GM18508 (cell line): Measurements from ENCODE around the gene HHEX.
A peak's percentile ranks its signal among the peaks of the same experiment; 100 is the strongest.
"Not testable (repeated sequence)": the region's sequence is repeated elsewhere in the genome, so short reads cannot be mapped to it uniquely, and the experiment has no call there.

Experiments
- ATAC-seq: cut with Tn5 transposase; IDR thresholded peaks from one replicate; pipeline ENCODE4 v1.9.1; 2021; ENCODE audit warnings: moderate number of reproducible peaks; ENCODE audit not compliant: insufficient read depth, unreplicated experiment

The HHEX gene

GRCh38 chr10:92729886-92730285 lies 40.1 kb downstream of the HHEX start:
- ATAC-seq = peak; percentile 63

GRCh38 chr10:92732958-92733357 lies 43.2 kb downstream of the HHEX start:
- no peak for ATAC-seq

DNA sequence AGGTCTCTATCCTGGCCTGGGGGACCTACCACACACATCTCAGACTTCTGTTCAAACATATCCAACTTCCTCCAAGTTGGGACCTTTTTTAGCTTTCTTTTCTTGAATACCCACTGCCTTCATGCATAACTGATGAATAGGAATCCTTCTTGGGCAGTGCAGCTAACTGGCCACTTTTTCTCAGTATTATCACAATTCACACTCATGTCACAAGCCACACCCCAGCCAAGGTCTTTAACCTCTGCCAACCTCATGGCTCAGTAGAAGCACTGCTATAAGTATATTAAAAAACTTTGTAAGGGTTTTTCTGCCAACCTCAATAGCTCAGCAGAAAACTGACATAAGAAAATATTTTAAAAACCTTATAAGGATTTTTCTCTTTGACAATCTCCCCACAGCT lies 44.5 kb downstream of the HHEX start:
- ATAC-seq = no peak

GRCh38 chr10:92735938-92736337 lies 46.2 kb downstream of the HHEX start:
- no peak for ATAC-seq

DNA sequence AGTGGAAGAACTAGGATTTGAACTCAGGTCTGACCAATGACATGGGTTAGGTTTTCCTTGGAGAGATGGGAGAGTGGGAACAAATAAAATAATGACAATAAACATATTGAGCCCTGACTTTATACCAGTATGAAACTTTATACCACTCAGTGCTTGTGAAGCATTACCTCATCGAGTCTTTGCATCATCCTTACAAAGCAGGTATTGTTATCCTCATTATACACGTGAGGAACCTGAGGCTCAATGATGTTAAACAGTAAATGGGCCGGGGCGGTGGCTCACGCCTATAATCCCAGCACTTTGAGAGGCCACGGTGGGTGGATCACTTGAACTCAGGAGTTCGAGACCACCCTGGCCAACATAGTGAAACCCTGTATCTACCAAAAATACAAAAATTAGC lies 47.7 kb downstream of the HHEX start:
- no peak for ATAC-seq

DNA sequence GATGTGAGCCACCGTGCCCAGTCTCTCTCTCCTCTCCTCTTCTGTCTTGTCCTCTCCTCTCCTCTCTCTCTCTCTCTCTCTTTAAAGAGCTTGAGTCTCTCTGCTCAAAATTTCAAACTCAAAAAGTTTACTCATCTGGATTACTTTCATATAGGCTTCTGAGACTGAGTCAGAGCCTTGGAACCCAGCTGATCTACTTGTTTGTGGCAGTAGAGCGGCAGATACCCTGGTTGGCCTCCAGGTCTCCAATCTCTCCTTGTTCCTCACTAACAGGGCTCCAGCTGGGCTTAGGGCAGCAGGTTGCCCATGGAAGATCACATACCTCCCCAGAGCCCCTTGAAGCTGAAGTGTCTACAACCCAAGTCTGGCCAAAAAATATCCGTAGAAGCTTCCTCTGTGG lies 51.0 kb downstream of the HHEX start:
- no peak for ATAC-seq

GRCh38 chr10:92741741-92742140 lies 52.0 kb downstream of the HHEX start:
- not testable (repeated sequence) for ATAC-seq

GRCh38 chr10:92742331-92743228 lies 52.8 kb downstream of the HHEX start:
- peak; percentile 89 for ATAC-seq
